Large intestine (tissue), 3 donors: Measurements from ENCODE around the gene PLAC8. TPM values are rescaled to one million over a fixed set of nuclear protein-coding genes. Genes with fewer than 3 reads are reported as not detected.

Source experiments
- DNase-seq, 2 donors: peaks; one replicate each; pipeline versions ENCODE4 v3.0.0 to v3.0.0-alpha.2; 2013
- H3K27ac ChIP-seq: one replicate; pipeline ENCODE4 v1.5.1; 2013; ENCODE audit warnings: low read length
- H3K27me3 ChIP-seq: 2 replicates; pipeline ENCODE4 v1.6.1; 2013; ENCODE audit warnings: low read length; ENCODE audit not compliant: control insufficient read depth, insufficient read depth
- H3K36me3 ChIP-seq: 2 replicates; pipeline ENCODE4 v1.6.1; 2013; ENCODE audit warnings: low read length; ENCODE audit not compliant: control insufficient read depth, insufficient read depth
- H3K4me1 ChIP-seq: one replicate; pipeline ENCODE4 v1.6.1; 2013; ENCODE audit warnings: low read length; ENCODE audit not compliant: control insufficient read depth, insufficient read depth
- H3K4me3 ChIP-seq: one replicate; pipeline ENCODE4 v1.5.1; 2013; ENCODE audit warnings: low read length
- H3K9me3 ChIP-seq: one replicate; pipeline ENCODE4 v1.6.1; 2013; ENCODE audit warnings: mild to moderate bottlenecking, low read depth, low read length, moderate library complexity; ENCODE audit not compliant: control insufficient read depth
- WGBS: methylation state at CpG from one replicate; pipeline ENCODE4 v1.1.5; 2013; ENCODE audit warnings: low lambda C conversion rate; ENCODE audit not compliant: insufficient coverage; 5-methylcytosine and 5-hydroxymethylcytosine counted together
- polyA plus RNA-seq: library from polyadenylated mRNA; unstranded; fragments of 120-200 nt; gene quantifications from one replicate; pipeline ENCODE4 v1.2.1, GENCODE V29; 2013

Gene PLAC8
- polyA plus RNA-seq, 1 donor = 114 TPM

- no CpG with 5 or more reads among the region's 3 CpGs for WGBS
- H3K9me3 ChIP-seq = peaks cover 9% of the 10 kb centered on the region
- no peaks in the 10 kb centered on the region for H3K27me3 ChIP-seq
- peak overlapping the region; percentile 39 for H3K27ac ChIP-seq
- no peaks in the 10 kb centered on the region for H3K36me3 ChIP-seq
- no peaks in the 10 kb centered on the region for H3K4me1 ChIP-seq
- H3K4me3 ChIP-seq = no peak overlapping the region
- peak; percentile 67 to 81 for DNase-seq
Measured at GRCh38 chr4:83139514-83140156, 25.1 kb upstream of the PLAC8 start.

- Histone ChIP-seq H3K4me1 (no peaks in the 10 kb centered on the region), H3K27me3 (no peaks in the 10 kb centered on the region), H3K9me3 (peaks cover 9% of the 10 kb centered on the region), H3K27ac (peak overlapping the region; percentile 39), H3K36me3 (no peaks in the 10 kb centered on the region), H3K4me3 (no peak overlapping the region)
- DNase-seq = no peak
- WGBS = no CpG with 5 or more reads among the region's 4 CpGs
Measured at GRCh38 chr4:83138946-83139345, 24.4 kb upstream of the PLAC8 start.

- Histone ChIP-seq H3K4me3 (no peak overlapping the region), H3K27ac (no peak overlapping the region), H3K27me3 (no peaks in the 10 kb centered on the region), H3K9me3 (peaks cover 10% of the 10 kb centered on the region), H3K4me1 (peaks cover 4% of the 10 kb centered on the region), H3K36me3 (no peaks in the 10 kb centered on the region)
- DNase-seq = peak in 1 of 2 donors; percentile 36
- WGBS = 60% methylated on average over 1 of the region's 1 CpG
Measured at GRCh38 chr4:83132065-83132464, 17.5 kb upstream of the PLAC8 start.

GRCh38 chr4:83129264-83129663 is 14.7 kb upstream of the PLAC8 start:
- no CpG with 5 or more reads among the region's 2 CpGs for WGBS
- H3K36me3 ChIP-seq = no peaks in the 10 kb centered on the region
- peak overlapping the region; percentile 46 for H3K27ac ChIP-seq
- peak; percentile 59 to 82 for DNase-seq
- H3K9me3 ChIP-seq = peaks cover 19% of the 10 kb centered on the region
- no peaks in the 10 kb centered on the region for H3K27me3 ChIP-seq
- H3K4me1 ChIP-seq = peaks cover 4% of the 10 kb centered on the region
- no peak overlapping the region for H3K4me3 ChIP-seq

- Histone ChIP-seq H3K4me3 (no peak overlapping the region), H3K27ac (peak overlapping the region; percentile 46), H3K27me3 (no peaks in the 10 kb centered on the region), H3K9me3 (peaks cover 19% of the 10 kb centered on the region), H3K4me1 (peaks cover 4% of the 10 kb centered on the region), H3K36me3 (no peaks in the 10 kb centered on the region)
- 86% methylated on average over 1 of the region's 5 CpGs for WGBS
- DNase-seq = peak; percentile 15 to 54
Measured at GRCh38 chr4:83128240-83128929, 13.9 kb upstream of the PLAC8 start.

- peaks cover 4% of the 10 kb centered on the region for H3K4me1 ChIP-seq
- DNase-seq = peak in 1 of 2 donors; percentile 22
- no peak overlapping the region for H3K27ac ChIP-seq
- no CpG with 5 or more reads among the region's 9 CpGs for WGBS
- H3K27me3 ChIP-seq = no peaks in the 10 kb centered on the region
- no peaks in the 10 kb centered on the region for H3K36me3 ChIP-seq
- peaks cover 19% of the 10 kb centered on the region for H3K9me3 ChIP-seq
- H3K4me3 ChIP-seq = no peak overlapping the region
Measured at GRCh38 chr4:83125738-83126141, 11.2 kb upstream of the PLAC8 start.

- peaks cover under 1% of the 10 kb centered on the region for H3K4me1 ChIP-seq
- no peak overlapping the region for H3K27ac ChIP-seq
- no peak overlapping the region for H3K4me3 ChIP-seq
- no peak for DNase-seq
- no peaks in the 10 kb centered on the region for H3K36me3 ChIP-seq
- peaks cover 19% of the 10 kb centered on the region for H3K9me3 ChIP-seq
- no peaks in the 10 kb centered on the region for H3K27me3 ChIP-seq
- no CpG with 5 or more reads among the region's 10 CpGs for WGBS
Measured at GRCh38 chr4:83124111-83124780, 9.7 kb upstream of the PLAC8 start.

- H3K27ac ChIP-seq = no peak overlapping the region
- H3K27me3 ChIP-seq = no peaks in the 10 kb centered on the region
- no peaks in the 10 kb centered on the region for H3K36me3 ChIP-seq
- H3K9me3 ChIP-seq = peaks cover 10% of the 10 kb centered on the region
- no CpG with 5 or more reads among the region's 5 CpGs for WGBS
- DNase-seq = no peak
- no peak overlapping the region for H3K4me3 ChIP-seq
- H3K4me1 ChIP-seq = no peaks in the 10 kb centered on the region
Measured at GRCh38 chr4:83121246-83121645, 6.7 kb upstream of the PLAC8 start.

GRCh38 chr4:83118869-83119268 is 4.3 kb upstream of the PLAC8 start:
- Histone ChIP-seq H3K27me3 (no peaks in the 10 kb centered on the region), H3K9me3 (no peaks in the 10 kb centered on the region), H3K4me1 (peaks cover 10% of the 10 kb centered on the region), H3K36me3 (no peaks in the 10 kb centered on the region), H3K4me3 (no peak overlapping the region), H3K27ac (no peak overlapping the region)
- WGBS = 75% methylated on average over 2 of the region's 2 CpGs
- no peak for DNase-seq

- H3K27ac ChIP-seq = peak overlapping the region; percentile 76
- 80% methylated on average over 1 of the region's 8 CpGs for WGBS
- DNase-seq = no peak
Measured at GRCh38 chr4:83115656-83116285, 1.2 kb upstream of the PLAC8 start.

More at GRCh38 chr4:83115656-83116285, 1.2 kb upstream of the PLAC8 start:
- H3K9me3 ChIP-seq = no peaks in the 10 kb centered on the region
- no peaks in the 10 kb centered on the region for H3K27me3 ChIP-seq
- H3K4me1 ChIP-seq = peaks cover 19% of the 10 kb centered on the region
- no peak overlapping the region for H3K4me3 ChIP-seq
- H3K36me3 ChIP-seq = no peaks in the 10 kb centered on the region
